ENCODE measurements around the gene PAX7. TPM values are rescaled to one million over a fixed set of nuclear protein-coding genes. Genes with fewer than 3 reads are reported as not detected.

The PAX7 gene
- total and polyA plus RNA-seq, 2 donors (not counting 3 experiments of a cell fraction or from before 2014, with no cell fraction given), result not detected

DNA sequence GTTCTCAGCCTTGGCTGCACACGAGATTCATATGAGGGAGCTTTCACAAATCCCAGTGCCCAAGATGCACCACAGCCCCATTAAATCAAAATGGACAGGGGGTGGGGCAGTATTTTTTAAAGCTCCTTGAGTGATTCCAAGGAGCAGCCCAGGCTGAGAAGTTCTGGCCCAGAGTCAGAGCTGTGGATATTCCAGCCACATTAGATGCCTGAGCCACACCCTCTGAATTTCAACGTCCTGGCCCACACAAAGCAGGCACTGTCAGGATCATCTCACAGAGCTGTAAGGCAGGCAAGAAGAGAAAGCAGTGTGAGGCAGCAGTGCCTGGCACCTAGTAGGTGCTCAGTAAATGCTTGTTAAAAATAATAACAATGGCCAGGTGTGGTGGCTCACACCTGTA lies 37.4 kb downstream of the PAX7 start:
- Histone ChIP-seq H3K9ac (replicated peaks; ENCODE audit: extremely low read depth, insufficient read depth, low read length) (no peak overlapping the region), H3K79me2 (ENCODE audit: control insufficient read depth, insufficient read depth, low read length) (no peaks in the 10 kb centered on the region), H3K9me1 (replicated peaks; ENCODE audit: control insufficient read depth, extremely low read depth, insufficient read depth, low read length) (no peaks in the 10 kb centered on the region), H3K4me2 (ENCODE audit: insufficient read depth, low read length) (no peak overlapping the region), H3K27ac (ENCODE audit: insufficient read depth, low read depth, low read length) (no peak overlapping the region), H3K27me3 (ENCODE audit: control insufficient read depth in 2 of 2, insufficient read depth in 2 of 2, low read length in 2 of 2) (no peaks in the 10 kb centered on the region), H3K4me3 (replicated peaks in 1 of 3; ENCODE audit: insufficient read depth in 1 of 3, low read depth in 1 of 3, low read length in 3 of 3) (no peak overlapping the region), H3K9me3 (replicated peaks; ENCODE audit: control insufficient read depth, insufficient read depth, low read length) (no peaks in the 10 kb centered on the region), H3K4me1 (ENCODE audit: control insufficient read depth, extremely low read depth, insufficient read depth, low read length) (no peaks in the 10 kb centered on the region), H4K20me1 (replicated peaks; ENCODE audit: control insufficient read depth, extremely low read depth, insufficient read depth, low read length) (no peaks in the 10 kb centered on the region), H3K36me3 (ENCODE audit: control insufficient read depth in 2 of 2, extremely low read depth in 1 of 2, insufficient read depth in 2 of 2, low read length in 2 of 2) (no peaks in the 10 kb centered on the region), H2AFZ (ENCODE audit: low read depth, low read length) (no peak overlapping the region)
- dilution Hi-C loops (cut with MboI; ENCODE audit: extremely low pct_ligation_motif_present, low sequenced_read_pairs), result no loop called here
- intact Hi-C loops (cut with micrococcal nuclease), result no loop called here
- no peak for TF ChIP-seq POLR2AphosphoS5 (IDR thresholded peaks at IDR 0.05; ENCODE audit: insufficient read depth, low read depth, low read length)
- no peak for TF ChIP-seq POLR2A (IDR thresholded peaks at IDR 0.05; ENCODE audit: low read depth, low read length)
- no peak for TF ChIP-seq JUN (IDR thresholded peaks at IDR 0.05; ENCODE audit: borderline replicate concordance, insufficient read depth, insufficient read length, low read depth)
- no peak for TF ChIP-seq GATA2 (IDR thresholded peaks at IDR 0.05; ENCODE audit: insufficient read depth, insufficient read length, low read depth, low read length)
- no peak for TF ChIP-seq MYC (IDR thresholded peaks at IDR 0.05; ENCODE audit: low read depth, low read length)
- TF ChIP-seq FOS (IDR thresholded peaks at IDR 0.05; ENCODE audit: borderline replicate concordance, insufficient read depth, low read length), result no peak
- TF ChIP-seq MAX (IDR thresholded peaks at IDR 0.05; ENCODE audit: insufficient read depth, insufficient read length), result no peak
- TF ChIP-seq CTCF (IDR thresholded peaks at IDR 0.05; ENCODE audit: extremely low read depth in 1 of 2, insufficient read depth in 1 of 2, low read depth in 1 of 2, low read length in 2 of 2), result no peak
- no peak for TF ChIP-seq EZH2 (IDR thresholded peaks at IDR 0.05; ENCODE audit: borderline replicate concordance, low read depth, low read length, severe bottlenecking)
- ChIA-PET POLR2A (no interaction called here), CTCF (interaction anchor here (1.2 to 1.7 kb wide), 3 partner anchors 12 to 1173 kb away, joined by 3 to 4 read pairs (median 4); no protein-coding TSS in a partner anchor)
- FAIRE-seq, result no peak
- BruUV-seq (replicated peaks), result no TSS peak
- no peak for DNase-seq (ENCODE audit: low read depth, low spot score)
